AG09309 (cell line): ENCODE results near the gene CLCN5.

Experiments used
- DNase-seq: peaks from one replicate; pipeline ENCODE4 v3.0.0-alpha.2; 2010; ENCODE audit warnings: low read depth
- H3K4me3 ChIP-seq: 2 replicates; pipeline ENCODE4 v1.5.1; 2011; ENCODE audit warnings: mild to moderate bottlenecking, low read depth, low read length, moderate library complexity; ENCODE audit not compliant: control insufficient read depth
- TF ChIP-seq, protein P1 (sequence below): IDR thresholded peaks from 2 replicates; pipeline ENCODE4 v1.5.1; 2011; ENCODE audit warnings: mild to moderate bottlenecking, low read depth, low read length, inconsistent platforms; ENCODE audit not compliant: insufficient read depth, control insufficient read depth; ENCODE audit errors: missing control alignments

The CLCN5 gene

DNA sequence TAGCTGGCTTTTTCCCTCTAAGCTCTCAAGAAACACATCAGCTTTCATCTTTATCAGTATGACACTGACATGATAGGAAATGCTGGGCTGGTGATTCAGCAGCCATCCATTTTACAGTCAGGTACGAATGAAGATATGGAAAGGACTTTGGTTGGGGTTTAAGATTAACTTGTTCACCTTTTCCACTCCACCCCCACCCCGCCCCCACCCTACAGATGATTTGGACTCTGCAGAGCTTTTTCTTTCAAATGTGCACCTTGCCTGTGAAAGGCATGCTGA is 145.8 kb downstream of the CLCN5 start:
- TF ChIP-seq, protein P1, sequence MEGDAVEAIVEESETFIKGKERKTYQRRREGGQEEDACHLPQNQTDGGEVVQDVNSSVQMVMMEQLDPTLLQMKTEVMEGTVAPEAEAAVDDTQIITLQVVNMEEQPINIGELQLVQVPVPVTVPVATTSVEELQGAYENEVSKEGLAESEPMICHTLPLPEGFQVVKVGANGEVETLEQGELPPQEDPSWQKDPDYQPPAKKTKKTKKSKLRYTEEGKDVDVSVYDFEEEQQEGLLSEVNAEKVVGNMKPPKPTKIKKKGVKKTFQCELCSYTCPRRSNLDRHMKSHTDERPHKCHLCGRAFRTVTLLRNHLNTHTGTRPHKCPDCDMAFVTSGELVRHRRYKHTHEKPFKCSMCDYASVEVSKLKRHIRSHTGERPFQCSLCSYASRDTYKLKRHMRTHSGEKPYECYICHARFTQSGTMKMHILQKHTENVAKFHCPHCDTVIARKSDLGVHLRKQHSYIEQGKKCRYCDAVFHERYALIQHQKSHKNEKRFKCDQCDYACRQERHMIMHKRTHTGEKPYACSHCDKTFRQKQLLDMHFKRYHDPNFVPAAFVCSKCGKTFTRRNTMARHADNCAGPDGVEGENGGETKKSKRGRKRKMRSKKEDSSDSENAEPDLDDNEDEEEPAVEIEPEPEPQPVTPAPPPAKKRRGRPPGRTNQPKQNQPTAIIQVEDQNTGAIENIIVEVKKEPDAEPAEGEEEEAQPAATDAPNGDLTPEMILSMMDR: no peak
- no peak overlapping the region for H3K4me3 ChIP-seq
- DNase-seq: no peak

DNA sequence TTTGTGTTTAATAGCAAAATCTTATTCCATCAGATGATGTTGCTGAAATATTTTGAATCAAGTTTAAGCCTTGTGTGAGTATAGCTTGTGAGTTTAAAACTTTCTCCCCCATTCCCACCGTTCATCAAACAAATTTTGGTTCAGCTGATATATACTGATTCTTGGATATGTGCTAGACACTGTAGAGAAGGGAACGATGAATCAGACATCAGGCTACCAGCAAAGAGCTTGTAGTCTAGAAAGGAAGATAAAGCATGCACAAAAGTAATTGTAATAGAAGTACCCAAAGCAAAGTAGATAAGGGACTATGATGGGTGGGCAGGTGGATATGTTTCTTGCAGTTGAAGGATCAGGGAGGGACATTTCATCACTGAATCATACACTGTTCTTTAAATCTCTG is 146.5 kb downstream of the CLCN5 start:
- no peak overlapping the region for H3K4me3 ChIP-seq
- DNase-seq: no peak
- TF ChIP-seq, protein P1: no peak

DNA sequence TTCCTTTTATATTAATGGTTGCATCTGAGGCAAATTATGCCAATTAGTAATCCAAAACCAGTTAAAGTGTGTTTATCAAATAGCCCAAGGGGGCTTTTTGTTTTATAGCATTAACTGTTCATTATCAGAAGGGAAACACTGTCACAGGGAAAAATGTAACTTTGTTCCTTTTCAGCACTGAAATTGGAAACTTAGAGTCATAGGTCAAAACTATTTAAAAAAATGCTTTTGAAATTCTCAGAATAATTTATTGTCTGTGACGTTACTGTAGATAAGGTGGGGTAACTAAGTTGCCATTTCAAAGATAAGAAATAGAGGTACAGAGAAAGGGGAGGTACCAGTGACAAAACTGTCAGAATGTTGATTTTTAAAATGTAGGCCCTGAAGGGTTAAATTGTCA is 149.1 kb downstream of the CLCN5 start:
- H3K4me3 ChIP-seq: no peak overlapping the region
- no peak for DNase-seq
- TF ChIP-seq, protein P1: no peak

DNA sequence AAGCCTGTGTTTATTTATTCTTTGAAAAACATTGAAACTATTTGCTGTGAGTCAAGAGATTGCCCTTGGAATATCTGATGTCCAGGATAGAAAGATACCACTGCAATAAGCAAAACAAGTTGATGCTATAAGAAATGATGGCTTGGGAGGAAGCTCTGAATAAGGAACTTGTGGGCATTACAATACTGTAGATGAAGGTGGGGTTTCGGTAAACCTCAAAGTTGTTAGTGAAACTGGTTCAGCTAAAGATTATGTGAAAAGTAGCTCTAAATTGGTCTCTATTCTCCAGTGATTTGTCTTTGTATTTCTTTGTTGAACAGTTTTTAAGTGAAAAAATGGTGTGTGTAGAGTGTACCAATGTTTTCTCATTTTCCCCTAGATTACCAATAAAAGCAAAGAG is 149.7 kb downstream of the CLCN5 start:
- DNase-seq: no peak
- H3K4me3 ChIP-seq: no peak overlapping the region

DNA sequence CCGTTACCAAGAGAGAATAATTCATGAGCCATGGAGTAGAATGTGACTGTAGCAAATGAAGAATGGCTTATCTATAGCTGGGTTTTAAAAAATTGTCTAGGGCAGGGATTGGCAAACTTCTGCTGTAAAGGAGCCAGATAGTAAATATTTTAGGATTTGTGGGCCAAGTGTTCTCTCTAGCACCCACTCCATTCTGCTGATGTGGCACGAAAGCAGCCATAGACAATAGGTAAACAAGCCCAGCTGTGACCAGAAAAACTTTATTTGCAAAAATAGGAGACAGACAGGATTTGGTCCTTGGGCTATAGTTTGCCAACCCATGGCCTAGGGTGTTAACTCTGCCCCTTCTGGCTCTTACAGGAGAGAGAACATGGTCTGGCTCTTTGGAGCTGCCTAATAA is 151.2 kb downstream of the CLCN5 start:
- no peak overlapping the region for H3K4me3 ChIP-seq
- no peak for DNase-seq
- TF ChIP-seq, protein P1: no peak

More for the DNA sequence above, 149.7 kb downstream of the CLCN5 start:
- TF ChIP-seq, protein P1: no peak

DNA sequence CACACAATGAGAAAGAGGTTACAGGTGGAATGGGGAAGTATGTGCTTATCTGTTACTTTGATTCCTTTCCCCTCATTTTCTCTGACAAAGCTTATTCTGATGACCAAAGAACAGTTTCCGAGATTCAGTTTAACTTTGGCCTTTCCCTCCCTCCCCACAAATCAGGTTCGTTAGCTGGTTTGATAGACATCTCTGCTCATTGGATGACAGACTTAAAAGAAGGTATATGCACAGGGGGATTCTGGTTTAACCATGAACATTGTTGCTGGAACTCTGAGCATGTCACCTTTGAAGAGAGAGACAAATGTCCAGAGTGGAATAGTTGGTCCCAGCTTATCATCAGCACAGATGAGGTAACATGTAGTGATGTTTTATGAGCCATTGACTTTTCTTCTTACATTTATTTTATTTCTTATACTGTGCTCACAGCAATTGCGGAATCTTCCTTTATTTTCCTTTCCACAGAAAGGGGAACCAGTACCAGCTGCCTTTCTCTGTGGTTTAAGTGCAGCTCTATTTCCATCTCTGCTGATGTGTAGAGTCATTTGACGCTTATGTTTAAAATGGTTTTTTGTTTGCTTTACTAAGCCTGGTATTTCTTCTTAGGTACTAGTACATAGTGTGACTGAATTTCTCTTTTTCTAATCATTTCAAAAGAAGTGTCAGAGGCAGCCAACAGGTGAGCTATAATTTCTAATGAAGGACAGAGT is 153.4 kb downstream of the CLCN5 start:
- TF ChIP-seq, protein P1: no peak
- no peak overlapping the region for H3K4me3 ChIP-seq
- no peak for DNase-seq
